Lung (tissue), 12 donors: Measurements from ENCODE around the gene AGBL4. TPM values are rescaled to one million over a fixed set of nuclear protein-coding genes. Genes with fewer than 3 reads are reported as not detected.

Source experiments
- ATAC-seq: fragments of 200-7000 bp; cut with Tn5 transposase; one replicate; pipeline ENCODE4 v1.9.1; 2020; ENCODE audit warnings: moderate number of reproducible peaks; ENCODE audit not compliant: insufficient read depth, low FRiP score
- DNase-seq, 3 donors: peaks; one replicate each; pipeline ENCODE4 v3.0.0-alpha.2; 2013 to 2017
- H3K27ac ChIP-seq, 2 donors: one replicate each; pipeline ENCODE4 v1.5.1; 2013; ENCODE audit warnings: mild to moderate bottlenecking in 2 of 2, moderate library complexity in 2 of 2, control low read depth in 1 of 2, inconsistent platforms in 1 of 2, low read depth in 1 of 2, low read length in 1 of 2
- H3K27me3 ChIP-seq, 3 donors: one replicate each; pipeline ENCODE4 v1.5.1; 2013; ENCODE audit warnings: low read length in 2 of 3; ENCODE audit not compliant: control insufficient read depth in 3 of 3, insufficient read depth in 3 of 3
- H3K36me3 ChIP-seq, 4 donors: one replicate each; pipeline ENCODE4 v1.5.1; 2013; ENCODE audit warnings: low read length in 4 of 4, mild to moderate bottlenecking in 1 of 4, moderate library complexity in 1 of 4; ENCODE audit not compliant: control insufficient read depth in 4 of 4, insufficient read depth in 4 of 4
- H3K4me1 ChIP-seq, 5 donors: one replicate each; pipeline ENCODE4 v1.5.1; 2013; ENCODE audit warnings: low read length in 5 of 5, mild to moderate bottlenecking in 2 of 5, moderate library complexity in 1 of 5; ENCODE audit not compliant: control insufficient read depth in 5 of 5, insufficient read depth in 5 of 5
- H3K4me3 ChIP-seq: one replicate; pipeline ENCODE4 v1.5.1; 2013; ENCODE audit warnings: mild to moderate bottlenecking, control low read depth, moderate library complexity
- H3K9ac ChIP-seq, 2 donors: one replicate each; pipeline ENCODE4 v1.5.1; 2013; ENCODE audit warnings: low read length in 2 of 2, control low read depth in 1 of 2; ENCODE audit not compliant: insufficient read depth in 1 of 2
- H3K9me3 ChIP-seq, 4 donors: one replicate each; pipeline ENCODE4 v1.5.1; 2013; ENCODE audit warnings: low read length in 3 of 4, mild to moderate bottlenecking in 1 of 4, moderate library complexity in 1 of 4; ENCODE audit not compliant: control insufficient read depth in 4 of 4, insufficient read depth in 3 of 4
- CTCF ChIP-seq: IDR thresholded peaks from 2 replicates; pipeline ENCODE4 v1.5.1; 2012; ENCODE audit warnings: mild to moderate bottlenecking; ENCODE audit errors: control extremely low read depth, extremely low read depth
- WGBS, 2 donors: extraction: QIAGEN DNeasy Blood & Tissue Kit; methylation state at CpG; one replicate each; pipeline ENCODE4 v1.1.7; 2013; 5-methylcytosine and 5-hydroxymethylcytosine counted together
- polyA plus RNA-seq, 2 donors: library from polyadenylated mRNA; stranded (reverse); fragments of 200-250 nt; gene quantifications; one replicate each; pipeline ENCODE4 v1.2.1, GENCODE V29; 2013
- total RNA-seq, 2 donors: library from RNA; depleted of rRNA in 1 of 2; stranded (reverse); fragments of >200 nt in 1 of 2; gene quantifications; one replicate each; pipeline ENCODE4 v1.2.1, GENCODE V29; 2014 to 2021
- donor health status: control.
- donor health status: control.
- donor health status: Bipolar disorder and iron deficiency.
- donor health status: healthy.
- donor health status: DM: yes; HTN: yes; CAD: no.

AGBL4 gene
- total and polyA plus RNA-seq, 4 donors: 0.24 to 7.5 (median 2.6) TPM

- WGBS, 2 donors: 86 to 87% methylated on average over 4 of the region's 4 CpGs
- ATAC-seq (no peak), DNase-seq (no peak)
- H3K27ac ChIP-seq: no peak overlapping the region
- no peak for TF ChIP-seq CTCF
- H3K9ac ChIP-seq: no peak overlapping the region
- H3K4me1 ChIP-seq: peaks cover 0 to 10% (median 0%) of the 10 kb centered on the region in 5 donors
- H3K36me3 ChIP-seq: no peaks in the 10 kb centered on the region
- H3K27me3 ChIP-seq: no peaks in the 10 kb centered on the region
- H3K9me3 ChIP-seq: no peaks in the 10 kb centered on the region
- H3K4me3 ChIP-seq: no peak overlapping the region
Observed at GRCh38 chr1:48873944-48874343, 1149.8 kb downstream of the AGBL4 start.

DNA sequence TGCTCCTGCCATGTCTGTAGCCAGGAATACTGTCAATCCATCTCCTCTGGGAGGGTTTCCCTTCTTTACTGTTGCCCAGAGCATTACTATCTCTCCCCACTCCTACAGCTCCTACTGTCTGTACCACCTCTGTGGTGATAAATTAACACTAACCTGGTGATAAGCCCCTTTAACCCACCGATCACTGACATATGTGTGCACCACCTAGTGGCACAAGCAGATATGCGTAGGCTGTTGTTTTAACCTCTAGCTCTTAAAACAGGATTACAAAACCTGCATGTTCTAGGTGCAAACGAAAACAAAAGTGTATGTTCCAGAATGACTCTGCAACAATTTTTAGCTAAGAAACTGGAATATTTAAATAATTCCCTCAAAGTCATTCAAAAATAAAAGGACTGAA lies 1153.2 kb downstream of the AGBL4 start:
- WGBS, 2 donors: 16 to 17% methylated on average over 3 of the region's 3 CpGs
- ATAC-seq: no peak
- H3K36me3 ChIP-seq: no peaks in the 10 kb centered on the region

GRCh38 chr1:48869116-48869893 lies 1154.4 kb downstream of the AGBL4 start:
- no peak overlapping the region for H3K4me3 ChIP-seq
- no peak for ATAC-seq
- H3K27me3 ChIP-seq: no peaks in the 10 kb centered on the region
- no peak overlapping the region for H3K9ac ChIP-seq
- no peaks in the 10 kb centered on the region for H3K4me1 ChIP-seq
- no peak for DNase-seq
- 75 to 85% methylated on average over 5 of the region's 5 CpGs for WGBS, 2 donors
- no peak overlapping the region for H3K27ac ChIP-seq
- no peaks in the 10 kb centered on the region for H3K9me3 ChIP-seq
- H3K36me3 ChIP-seq: no peaks in the 10 kb centered on the region
- no peak for TF ChIP-seq CTCF

More for the DNA sequence above, 1153.2 kb downstream of the AGBL4 start:
- TF ChIP-seq CTCF: no peak
- Histone ChIP-seq H3K9ac (no peak overlapping the region), H3K9me3 (no peaks in the 10 kb centered on the region), H3K4me3 (no peak overlapping the region), H3K27ac (no peak overlapping the region), H3K27me3 (no peaks in the 10 kb centered on the region), H3K4me1 (peaks cover 0 to 3% (median 0%) of the 10 kb centered on the region in 5 donors)
- DNase-seq: peak in 1 of 3 donors; percentile 29
